OCI-LY7 (cell line): ENCODE data around the gene PCNT. TPM values are rescaled to one million over a fixed set of nuclear protein-coding genes. Genes with fewer than 3 reads are reported as not detected.
"Not testable (repeated sequence)": the region's sequence is repeated elsewhere in the genome, so short reads cannot be mapped to it uniquely, and the experiment has no call there.

Experiments used
- BruUV-seq: library from RNA; stranded (reverse); fragments of 400-500 nt; replicated peaks from 2 replicates; lab custom pipeline; 2021; lab: Mats Ljungman, UMichigan
- CTCF ChIA-PET: fragments of 300-600 bp; sonication (Branson Sonifier 250); formaldehyde crosslinking; loops from one replicate; lab custom pipeline; 2022; ENCODE audit warnings: antibody characterized with exemption; ENCODE audit not compliant: unreplicated experiment; lab: Charles Lee
- POLR2A ChIA-PET: fragments of 300-600 bp; sonication (Branson Sonifier 250); formaldehyde crosslinking; loops from one replicate; lab custom pipeline; 2022; ENCODE audit warnings: antibody characterized with exemption; lab: Charles Lee
- DNase-seq: peaks from one replicate; pipeline ENCODE4 v3.0.0-alpha.2; 2015; ENCODE audit warnings: low spot score
- H2AFZ ChIP-seq: fragments of 200-600 bp; sonication (generic), shearing (Covaris generic); 2 replicates; pipeline ENCODE4 v1.6.1; 2014; ENCODE audit warnings: mild to moderate bottlenecking, antibody characterized with exemption, low read length, moderate library complexity
- H3K27ac ChIP-seq: fragments of 200-600 bp; sonication (generic); 2 replicates; pipeline ENCODE4 v1.5.1; 2014; ENCODE audit warnings: mixed run types, low read depth, mild to moderate bottlenecking, moderate library complexity, low read length, inconsistent platforms; ENCODE audit not compliant: poor library complexity, severe bottlenecking
- H3K36me3 ChIP-seq: fragments of 200-600 bp; sonication (generic); 2 replicates; pipeline ENCODE4 v1.6.1; 2014; ENCODE audit warnings: mild to moderate bottlenecking, antibody characterized with exemption, low read length, moderate library complexity, mixed read lengths; ENCODE audit not compliant: insufficient read depth
- H3K4me1 ChIP-seq: fragments of 200-600 bp; sonication (generic); 2 replicates; pipeline ENCODE4 v1.5.1; 2014; ENCODE audit warnings: mild to moderate bottlenecking, low read length; ENCODE audit not compliant: insufficient read depth, poor library complexity, severe bottlenecking
- H3K4me2 ChIP-seq: fragments of 200-600 bp; sonication (generic); 2 replicates; pipeline ENCODE4 v1.6.1; 2014; ENCODE audit warnings: mild to moderate bottlenecking, low read length
- H3K4me3 ChIP-seq: fragments of 200-600 bp; sonication (generic); 2 replicates; pipeline ENCODE4 v1.5.1; 2014; ENCODE audit warnings: mild to moderate bottlenecking, low read depth, low read length; ENCODE audit not compliant: poor library complexity, severe bottlenecking
- H3K79me2 ChIP-seq: fragments of 200-600 bp; sonication (generic); 2 replicates; pipeline ENCODE4 v1.6.1; 2016; ENCODE audit warnings: low read depth, mild to moderate bottlenecking, low read length, moderate library complexity, mixed read lengths; ENCODE audit not compliant: insufficient read depth
- H3K9me2 ChIP-seq: fragments of 200-600 bp; sonication (generic); 2 replicates; pipeline ENCODE4 v1.6.1; 2016; ENCODE audit warnings: mild to moderate bottlenecking, low read length, mixed read lengths; ENCODE audit not compliant: insufficient read depth
- H3K9me3 ChIP-seq: fragments of 200-600 bp; sonication (generic); 2 replicates; pipeline ENCODE4 v1.6.1; 2014; ENCODE audit warnings: mild to moderate bottlenecking, mixed run types, low read length, mixed read lengths
- H4K20me1 ChIP-seq: fragments of 200-600 bp; sonication (generic); 2 replicates; pipeline ENCODE4 v1.6.1; 2014; ENCODE audit warnings: mild to moderate bottlenecking, antibody characterized with exemption, low read length, moderate library complexity, mixed read lengths; ENCODE audit not compliant: insufficient read depth
- CTCF ChIP-seq: fragments of 200-600 bp; sonication (generic); conservative IDR thresholded peaks from 2 replicates; pipeline ENCODE4 v1.5.1; 2014; ENCODE audit warnings: mild to moderate bottlenecking, antibody characterized with exemption, low read length, moderate library complexity, mixed read lengths
- EZH2phosphoT487 ChIP-seq: fragments of 200-600 bp; sonication (generic); IDR thresholded peaks from 2 replicates; pipeline ENCODE4 v1.6.1; 2018; ENCODE audit warnings: low read depth, borderline replicate concordance, mild to moderate bottlenecking, mixed run types, antibody characterized with exemption, low read length, moderate library complexity, mixed read lengths
- intact Hi-C: fragments of 100-400 bp; cut with micrococcal nuclease; formaldehyde crosslinking; loops from one replicate; pipeline ENCODE4 v1.10.0; 2022; ENCODE audit not compliant: unreplicated experiment
- total RNA-seq, 2 experiments: library from RNA; depleted of rRNA in 1 of 2; stranded (reverse); fragments of >200 nt in 1 of 2; shearing (Covaris generic) in 1 of 2; gene quantifications; 2 replicates each; pipeline ENCODE4 v1.2.3, GENCODE V29; 2014 to 2022

Gene PCNT
- total RNA-seq, 2 experiments from 2014 or later, result 48.4 to 84.1 TPM

GRCh38 chr21:46371204-46372013, 47.5 kb downstream of the PCNT start:
- Histone ChIP-seq H3K27ac (no peak overlapping the region), H3K4me2 (no peak overlapping the region), H3K9me2 (no peaks in the 10 kb centered on the region), H3K9me3 (no peaks in the 10 kb centered on the region), H4K20me1 (no peaks in the 10 kb centered on the region), H3K4me3 (no peak overlapping the region), H3K79me2 (peaks cover 28% of the 10 kb centered on the region; the same call in 1 of the 2 replicates), H3K4me1 (no peaks in the 10 kb centered on the region), H2AFZ (no peak overlapping the region), H3K36me3 (peaks cover 82% of the 10 kb centered on the region)
- no peak for TF ChIP-seq EZH2phosphoT487
- ChIA-PET CTCF (no interaction called here), POLR2A (interaction anchor here (0.7 kb wide), 1 partner anchor 57 kb away, joined by 5 read pairs; no protein-coding TSS in a partner anchor)
- DNase-seq, result no peak
- intact Hi-C loops, result no loop called here
- BruUV-seq, result no TSS peak

- POLR2A ChIA-PET, result no interaction called here
- H3K9me3 ChIP-seq, result no peaks in the 10 kb centered on the region
- no peaks in the 10 kb centered on the region for H3K9me2 ChIP-seq
- H3K27ac ChIP-seq, result no peak overlapping the region
- no peak overlapping the region for H3K4me2 ChIP-seq
- H3K4me3 ChIP-seq, result no peak overlapping the region
- DNase-seq, result no peak
- TF ChIP-seq CTCF, result no peak
- no peak for TF ChIP-seq EZH2phosphoT487
- no TSS peak for BruUV-seq
- H3K79me2 ChIP-seq, result peaks cover 34% of the 10 kb centered on the region
- H3K36me3 ChIP-seq, result peaks cover 82% of the 10 kb centered on the region
- H2AFZ ChIP-seq, result no peak overlapping the region
- intact Hi-C loops, result no loop called here
- CTCF ChIA-PET, result interaction anchor here (0.6 kb wide), 1 partner anchor 8 kb away, joined by 3 read pairs; no protein-coding TSS in a partner anchor
- no peaks in the 10 kb centered on the region for H4K20me1 ChIP-seq
- no peaks in the 10 kb centered on the region for H3K4me1 ChIP-seq
Observed at GRCh38 chr21:46372014-46372485, 48.1 kb downstream of the PCNT start.

GRCh38 chr21:46372947-46373346, 49.0 kb downstream of the PCNT start:
- BruUV-seq, H3K4me2 ChIP-seq, H4K20me1 ChIP-seq, CTCF ChIA-PET, intact Hi-C loops, H3K27ac ChIP-seq, H3K9me2 ChIP-seq, POLR2A ChIA-PET, H3K4me1 ChIP-seq, H3K9me3 ChIP-seq, H2AFZ ChIP-seq, DNase-seq, H3K4me3 ChIP-seq: not testable (repeated sequence)
- H3K79me2 ChIP-seq, result peaks cover 38% of the 10 kb centered on the region
- peaks cover 83% of the 10 kb centered on the region for H3K36me3 ChIP-seq
